Measurements from ENCODE around the gene GPX6. TPM values are rescaled to one million over a fixed set of nuclear protein-coding genes. Genes with fewer than 3 reads are reported as not detected.

GPX6 gene
- total RNA-seq, 1 experiment from 2014 or later = not detected

- ATAC-seq (no peak), DNase-seq (ENCODE audit: low read depth, low spot score) (no peak)
- intact Hi-C loops (cut with micrococcal nuclease) = loop anchor here (5.0 kb wide), 2 partner anchors 55 to 140 kb away; no protein-coding TSS in a partner anchor
- no TSS peak for BruUV-seq (replicated peaks)
- no peaks in the 10 kb centered on the region for H3K36me3 ChIP-seq (ENCODE audit: control insufficient read depth in 1 of 2, insufficient read depth in 2 of 2, low read length in 2 of 2)
- ChIA-PET RAD21 (ENCODE audit: low non-redundant PET in 1 of 2, low total read pairs in 2 of 2, uncharacterized antibody in 2 of 2, unreplicated experiment in 2 of 2) (no interaction called here), POLR2A (no interaction called here), CTCF (interaction anchor here (0.5 to 1.3 kb wide), 9 partner anchors 9 to 855 kb away, joined by 3 to 8 read pairs (median 3); no protein-coding TSS in a partner anchor)
- H4K20me1 ChIP-seq (ENCODE audit: insufficient read depth) = no peaks in the 10 kb centered on the region
- peak overlapping the region; percentile 93 for H2AFZ ChIP-seq (ENCODE audit: low read depth, low read length, poor library complexity, severe bottlenecking)
- 0 out of 4 replicates have a peak overlapping the region, but pooled peaks of 1 of the 2 experiments have one; percentile 12 for H3K4me3 ChIP-seq (replicated peaks in 1 of 2; ENCODE audit: low read depth in 1 of 2, low read length in 2 of 2)
- no peaks in the 10 kb centered on the region for H3K79me2 ChIP-seq (ENCODE audit: insufficient read depth, low read length)
- H3K4me2 ChIP-seq (ENCODE audit: low read length) = peak overlapping the region; percentile 50
- peaks cover 6 to 28% of the 10 kb centered on the region in 2 experiments; a peak in 3 of 4 replicates for H3K4me1 ChIP-seq (ENCODE audit: control insufficient read depth in 1 of 2, insufficient read depth in 2 of 2, low read length in 2 of 2)
- H3K27me3 ChIP-seq (ENCODE audit: insufficient read depth, low read length) = no peaks in the 10 kb centered on the region
- peak overlapping the region; percentile 46; the same call in 1 of the 2 replicates for H3K27ac ChIP-seq (ENCODE audit: low read depth, low read length)
- no peaks in the 10 kb centered on the region for H3K9me3 ChIP-seq (ENCODE audit: control insufficient read depth in 1 of 2, insufficient read depth in 1 of 2, low read depth in 1 of 2, low read length in 2 of 2)
- no peaks in the 10 kb centered on the region for H3K9me2 ChIP-seq (ENCODE audit: insufficient read depth)
- no peak overlapping the region for H3K9ac ChIP-seq (ENCODE audit: low read length)
- TF ChIP-seq REST (IDR thresholded peaks at IDR 0.05; ENCODE audit: low read depth) (no peak), TCF7L2 (IDR thresholded peaks at IDR 0.05; ENCODE audit: borderline replicate concordance, extremely low read depth, insufficient read depth, insufficient read length) (no peak), POLR2A (IDR thresholded peaks at IDR 0.05; ENCODE audit: borderline replicate concordance, extremely low read depth, insufficient read depth, insufficient read length) (no peak), ZBTB33 (IDR thresholded peaks at IDR 0.05; ENCODE audit: extremely low read depth, insufficient replicate concordance, low read length) (no peak), CEBPB (IDR thresholded peaks at IDR 0.05; ENCODE audit: low read depth) (no peak), CTCF (IDR thresholded peaks at IDR 0.05 in 2 of 3, conservative IDR thresholded peaks at IDR 0.05 in 1 of 3; ENCODE audit: borderline replicate concordance in 1 of 3, insufficient read depth in 1 of 3, low read depth in 2 of 3, low read length in 2 of 3) (no peak), JUND (IDR thresholded peaks at IDR 0.05) (no peak), EGR1 (IDR thresholded peaks at IDR 0.05; ENCODE audit: low read depth) (no peak), MAX (IDR thresholded peaks at IDR 0.05) (no peak), EZH2phosphoT487 (IDR thresholded peaks at IDR 0.05; ENCODE audit: borderline replicate concordance) (no peak), FOSL1 (IDR thresholded peaks at IDR 0.05; ENCODE audit: low read depth) (no peak)
Measured at GRCh38 chr6:28541996-28542395, 26.4 kb upstream of the GPX6 start.

All from HCT116 (cell line).